GM18873 (cell line): Measurements from ENCODE around the gene FBXO41.
"Not testable (repeated sequence)": the region's sequence is repeated elsewhere in the genome, so short reads cannot be mapped to it uniquely, and the experiment has no call there.

ENCODE experiments used
- ATAC-seq: cut with Tn5 transposase; IDR thresholded peaks from one replicate; pipeline ENCODE4 v1.9.1; 2021; ENCODE audit warnings: mild to moderate bottlenecking, moderate library complexity, moderate number of reproducible peaks; ENCODE audit not compliant: unreplicated experiment, low FRiP score

Gene FBXO41

DNA sequence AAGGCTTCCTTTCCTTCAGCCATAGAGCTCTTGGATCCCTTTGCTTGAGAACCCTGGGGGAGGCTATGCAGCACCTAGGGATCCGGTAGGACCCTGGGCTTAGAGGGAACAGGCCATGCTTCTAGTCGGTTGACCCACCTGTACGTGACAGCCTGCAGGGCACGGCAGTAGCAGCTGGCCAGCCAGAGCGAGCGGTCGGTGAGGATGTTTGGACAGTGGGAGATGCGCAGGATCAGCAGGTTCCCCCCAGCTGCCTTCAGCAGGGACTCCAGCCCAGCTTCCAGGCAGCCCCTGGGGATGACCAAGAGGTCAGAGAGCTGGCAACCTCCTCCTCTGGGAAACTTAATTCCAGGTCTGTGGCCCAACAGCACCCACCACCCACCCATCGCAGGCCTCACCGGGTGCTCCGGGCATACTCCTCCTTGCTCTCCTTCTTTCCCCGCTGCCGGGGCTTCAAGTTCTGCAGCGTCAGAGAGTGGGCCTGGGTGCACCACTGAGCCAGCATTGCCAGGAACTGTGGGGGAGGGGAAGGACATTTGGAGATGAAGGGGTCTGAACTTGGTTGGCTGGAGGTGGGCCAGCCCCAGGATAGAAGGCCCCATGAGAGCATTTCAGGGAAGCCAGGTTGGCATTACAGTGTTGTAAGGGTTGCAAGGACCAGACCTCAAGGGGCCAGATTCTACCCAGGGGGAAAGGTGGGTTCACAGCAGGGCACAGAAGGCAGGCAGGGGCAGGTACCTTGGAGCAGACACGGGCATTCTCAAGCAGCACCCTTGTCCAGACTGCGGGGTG, 20.5 kb downstream of the FBXO41 start:
- ATAC-seq: no peak

- ATAC-seq: not testable (repeated sequence)
Measured at GRCh38 chr2:73262691-73263429, 21.4 kb downstream of the FBXO41 start.

DNA sequence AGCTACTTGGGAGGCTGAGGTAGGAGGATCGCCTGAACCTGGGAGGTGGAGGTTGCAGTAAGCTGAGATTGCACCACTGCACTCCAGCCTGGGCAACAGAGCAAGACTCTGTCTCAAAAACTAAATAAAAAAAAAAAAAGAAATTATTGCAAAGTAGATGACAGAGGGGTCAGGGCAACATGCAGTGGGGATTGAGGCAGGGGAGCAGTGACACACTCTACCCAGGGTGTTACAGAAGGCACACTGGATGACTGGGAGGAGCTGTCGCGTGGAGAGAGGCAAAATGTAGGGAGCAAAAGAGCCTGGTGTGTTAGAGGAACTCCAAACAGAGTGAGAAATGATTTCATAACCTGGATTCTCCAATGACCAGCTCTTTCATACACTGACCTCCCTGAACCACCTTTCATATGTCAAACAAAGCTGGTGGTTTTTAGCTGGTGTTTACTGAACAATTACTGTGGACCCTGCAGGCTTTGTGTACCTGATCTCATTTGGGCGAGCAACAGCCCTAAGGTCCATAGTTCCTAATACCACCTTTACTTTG, 22.1 kb downstream of the FBXO41 start:
- no peak for ATAC-seq

- ATAC-seq: no peak
Measured at GRCh38 chr2:73260338-73260984, 23.8 kb downstream of the FBXO41 start.

DNA sequence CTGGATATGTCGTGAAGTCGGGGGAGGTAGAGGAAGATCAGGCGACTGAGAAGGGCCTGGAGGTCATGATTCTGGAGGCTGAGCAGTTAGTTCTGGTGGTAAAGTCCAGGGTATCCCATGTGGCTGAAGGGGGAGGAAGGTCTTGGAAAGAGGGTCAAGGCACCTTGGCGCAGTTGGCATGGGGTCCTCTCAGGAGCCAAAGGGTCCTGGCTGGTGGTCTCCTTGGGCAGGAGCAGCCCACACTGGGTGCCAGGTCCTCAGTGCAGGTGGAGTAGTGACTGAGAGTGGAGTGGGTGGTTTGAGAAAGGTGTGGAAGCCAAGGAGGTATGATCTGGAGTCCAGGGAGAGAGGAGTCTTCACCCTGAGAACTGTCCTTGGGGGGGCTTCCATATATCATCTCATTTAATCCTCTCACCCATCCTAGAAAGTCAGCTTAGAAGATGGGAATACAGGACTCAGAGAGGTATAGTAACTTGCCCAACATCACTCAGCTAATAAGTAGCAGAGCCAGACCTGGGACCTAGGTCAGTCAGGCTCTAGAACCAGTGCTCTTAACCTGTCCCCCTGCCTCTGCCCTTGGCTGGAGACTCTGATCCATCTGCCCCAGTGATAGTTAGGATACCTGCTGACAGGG, 24.5 kb downstream of the FBXO41 start:
- no peak for ATAC-seq

GRCh38 chr2:73259276-73259675, 25.0 kb downstream of the FBXO41 start:
- no peak for ATAC-seq

- no peak for ATAC-seq
Measured at GRCh38 chr2:73258913-73259215, 25.4 kb downstream of the FBXO41 start.

DNA sequence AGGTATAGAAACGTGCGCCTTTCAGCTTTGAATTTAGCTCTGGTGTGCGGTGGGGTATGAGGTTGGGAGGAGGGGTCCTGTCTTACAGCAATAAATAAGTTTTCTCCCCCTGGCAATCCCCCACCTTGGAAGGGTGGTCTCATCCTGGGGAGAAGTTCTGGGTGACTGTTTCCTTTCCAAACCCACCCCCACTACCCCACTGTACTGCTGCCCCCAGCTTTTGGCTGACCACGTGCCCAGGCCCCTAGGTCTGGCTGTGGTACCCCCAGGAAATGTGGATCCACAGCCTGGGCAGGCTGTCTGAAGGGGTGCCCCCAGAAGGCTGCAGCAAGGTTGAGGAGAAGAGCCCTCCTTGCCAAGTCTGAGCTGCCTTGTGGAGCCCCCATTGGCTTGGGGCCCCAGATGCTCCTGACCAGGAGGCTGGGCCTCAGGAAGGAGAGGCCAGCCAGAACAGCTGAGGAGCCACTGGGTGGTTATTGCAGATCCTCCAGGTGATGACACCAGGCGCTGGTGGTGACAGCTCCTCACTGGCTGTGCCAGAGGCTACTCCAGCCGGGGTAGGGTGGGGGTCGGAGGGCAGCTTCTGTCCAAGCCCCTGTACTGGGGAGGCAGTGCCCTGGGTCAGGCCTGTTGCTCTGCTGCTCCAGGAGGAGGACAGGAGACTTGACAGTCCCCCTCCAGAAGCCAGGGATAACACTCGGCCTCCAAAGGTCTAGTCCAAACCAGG, 25.9 kb downstream of the FBXO41 start:
- ATAC-seq: no peak

- ATAC-seq: no peak
Measured at GRCh38 chr2:73257425-73258125, 26.7 kb downstream of the FBXO41 start.

DNA sequence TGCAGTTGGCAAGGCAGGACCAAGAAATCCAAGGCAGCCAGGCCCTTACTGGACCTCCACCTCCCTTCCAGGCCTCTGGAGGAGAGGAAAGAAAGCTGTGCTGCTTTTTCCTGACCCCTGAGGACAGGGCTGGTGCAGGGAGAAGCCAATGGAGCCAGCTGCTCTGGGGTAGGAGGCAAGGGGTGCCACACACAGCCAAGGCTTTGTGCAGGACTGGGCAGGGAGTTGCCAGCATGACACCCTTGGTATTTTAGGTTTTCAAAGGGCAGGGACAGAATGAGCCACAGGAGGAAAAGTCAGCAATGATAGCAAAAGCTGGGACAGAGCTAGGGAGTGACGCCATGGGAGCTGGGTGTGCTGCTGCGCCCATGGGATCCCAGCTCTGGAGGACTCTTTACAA, 27.3 kb downstream of the FBXO41 start:
- no peak for ATAC-seq

- no peak for ATAC-seq
Measured at GRCh38 chr2:73256618-73256922, 27.7 kb downstream of the FBXO41 start.

GRCh38 chr2:73255907-73256617, 28.2 kb downstream of the FBXO41 start:
- ATAC-seq: no peak

DNA sequence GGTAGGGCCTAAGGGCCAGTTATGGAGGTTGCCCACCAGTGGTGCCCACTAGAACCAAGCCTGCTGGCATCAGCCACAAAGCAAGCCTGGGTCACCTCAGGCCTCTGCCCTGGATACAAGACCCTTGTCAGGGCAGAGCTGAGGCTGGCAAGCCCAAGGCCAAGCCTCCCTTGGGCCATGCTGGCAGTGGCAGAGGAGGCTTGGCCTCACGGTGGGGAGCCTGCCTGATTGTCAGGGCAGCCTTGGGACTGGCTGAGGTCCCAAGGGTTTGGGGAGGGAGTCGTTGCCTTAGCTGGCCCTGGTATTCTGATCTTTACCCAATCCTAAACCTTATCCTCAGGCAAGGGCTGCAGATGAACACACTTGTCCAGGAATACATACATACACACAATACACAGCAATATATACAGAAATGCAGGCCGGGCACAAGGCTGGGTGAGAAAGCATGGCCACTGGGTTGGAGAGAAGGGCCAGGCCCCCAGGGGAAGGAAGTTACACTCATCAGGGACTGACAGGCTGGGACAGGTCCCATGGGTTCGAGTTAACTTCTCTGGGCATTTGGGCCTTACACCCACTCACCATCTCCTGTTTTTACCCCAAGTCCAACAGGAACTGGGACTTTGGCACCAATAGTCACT, 29.2 kb downstream of the FBXO41 start:
- ATAC-seq: no peak

DNA sequence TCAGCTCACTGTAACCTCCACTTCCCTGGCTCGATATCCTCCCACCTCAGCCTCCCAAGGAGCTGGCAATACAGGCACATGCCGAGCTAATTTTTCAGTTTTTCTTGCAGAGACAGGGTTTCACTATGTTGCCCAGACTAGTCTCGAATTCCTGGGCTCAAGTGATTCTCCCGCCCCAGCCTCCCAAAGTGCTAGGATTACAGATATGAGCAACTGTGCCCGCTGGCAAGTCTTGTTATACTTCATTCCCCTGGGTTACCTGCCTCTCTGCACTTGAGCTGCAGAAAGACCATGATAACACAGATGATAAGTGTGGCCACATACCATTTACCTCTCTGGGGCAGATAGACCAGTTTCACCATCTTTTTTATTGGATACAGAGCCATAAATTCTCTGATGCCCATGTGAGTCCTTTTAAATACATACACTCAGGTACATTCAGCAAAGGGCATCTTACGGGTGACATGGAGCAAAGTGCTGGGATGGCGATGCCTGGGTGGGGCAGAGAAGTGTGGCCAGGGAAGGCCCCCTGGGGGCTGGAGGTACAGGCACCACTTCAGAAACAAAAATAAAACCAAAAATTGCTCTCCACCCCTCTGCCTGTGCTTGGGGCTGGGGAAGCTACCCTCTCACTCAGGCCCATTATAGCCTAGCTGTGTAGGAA, 29.8 kb downstream of the FBXO41 start:
- no peak for ATAC-seq

- no peak for ATAC-seq
Measured at GRCh38 chr2:73253901-73254300, 30.4 kb downstream of the FBXO41 start.

DNA sequence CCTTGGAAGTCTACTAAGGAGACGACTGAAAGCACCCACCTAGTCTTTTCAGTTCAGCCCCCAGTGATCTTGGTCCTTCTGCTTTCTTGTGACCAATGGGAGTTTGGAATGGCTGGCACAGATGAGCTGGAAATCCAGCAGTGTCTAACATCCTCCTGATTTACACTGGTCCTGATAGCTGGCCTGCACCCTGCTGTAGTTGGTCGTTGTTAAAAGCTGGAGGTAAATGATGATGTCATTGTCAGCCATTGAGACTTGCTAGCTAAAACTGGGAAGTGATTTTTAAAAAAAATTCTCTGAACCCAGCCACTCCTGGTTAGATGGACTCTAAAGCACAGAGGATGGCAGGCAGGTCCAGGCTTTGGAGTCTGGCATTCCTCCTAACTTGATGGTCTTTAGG, 30.9 kb downstream of the FBXO41 start:
- no peak for ATAC-seq

- no peak for ATAC-seq
Measured at GRCh38 chr2:73252238-73253027, 31.8 kb downstream of the FBXO41 start.
